ENCODE data around the gene KLF5. TPM values are rescaled to one million over a fixed set of nuclear protein-coding genes. Genes with fewer than 3 reads are reported as not detected.

The KLF5 gene
- polyA plus RNA-seq, 4 donors = 126 to 230 (median 160) TPM

GRCh38 chr13:73109288-73109899 lies 50.6 kb downstream of the KLF5 start:
- no peak overlapping the region for H3K27ac ChIP-seq (ENCODE audit: low read depth in 1 of 3, low read length in 2 of 3)
- H3K4me3 ChIP-seq (ENCODE audit: low read depth in 1 of 3, low read length in 3 of 3) = no peak overlapping the region
- no peaks in the 10 kb centered on the region for H3K27me3 ChIP-seq (ENCODE audit: control insufficient read depth in 3 of 3, insufficient read depth in 3 of 3, low read length in 3 of 3)
- DNase-seq (no peak), FAIRE-seq (no peak)
- 92 to 94% (median 92%) methylated on average over 11 of the region's 11 CpGs for WGBS, 3 donors
- no peaks in the 10 kb centered on the region for H3K9me3 ChIP-seq (ENCODE audit: control insufficient read depth in 2 of 2, insufficient read depth in 1 of 2, low read depth in 1 of 2, low read length in 1 of 2)
- no peaks in the 10 kb centered on the region for H3K4me1 ChIP-seq (ENCODE audit: control insufficient read depth in 3 of 3, insufficient read depth in 2 of 3, low read depth in 1 of 3, low read length in 2 of 3)
- H3K36me3 ChIP-seq (ENCODE audit: control insufficient read depth in 3 of 3, insufficient read depth in 2 of 3, low read depth in 1 of 3, low read length in 3 of 3) = no peaks in the 10 kb centered on the region

- no peak for DNase-seq
- Histone ChIP-seq H3K36me3 (ENCODE audit: control insufficient read depth in 3 of 3, insufficient read depth in 2 of 3, low read depth in 1 of 3, low read length in 3 of 3) (no peaks in the 10 kb centered on the region), H3K9me3 (ENCODE audit: control insufficient read depth in 2 of 2, insufficient read depth in 1 of 2, low read depth in 1 of 2, low read length in 1 of 2) (no peaks in the 10 kb centered on the region), H3K4me1 (ENCODE audit: control insufficient read depth in 3 of 3, insufficient read depth in 2 of 3, low read depth in 1 of 3, low read length in 2 of 3) (no peaks in the 10 kb centered on the region), H3K27ac (ENCODE audit: low read depth in 1 of 3, low read length in 2 of 3) (no peak overlapping the region), H3K27me3 (ENCODE audit: control insufficient read depth in 3 of 3, insufficient read depth in 3 of 3, low read length in 3 of 3) (no peaks in the 10 kb centered on the region), H3K4me3 (ENCODE audit: low read depth in 1 of 3, low read length in 3 of 3) (no peak overlapping the region)
- 79 to 92% (median 86%) methylated on average over 3 of the region's 3 CpGs for WGBS, 3 donors
- no peak for FAIRE-seq
Measured at GRCh38 chr13:73109969-73110368, 51.2 kb downstream of the KLF5 start.

- no peaks in the 10 kb centered on the region for H3K4me1 ChIP-seq (ENCODE audit: control insufficient read depth in 3 of 3, insufficient read depth in 2 of 3, low read depth in 1 of 3, low read length in 2 of 3)
- no peaks in the 10 kb centered on the region for H3K27me3 ChIP-seq (ENCODE audit: control insufficient read depth in 3 of 3, insufficient read depth in 3 of 3, low read length in 3 of 3)
- 85 to 88% (median 86%) methylated on average over 5 of the region's 5 CpGs for WGBS, 3 donors
- no peak overlapping the region for H3K27ac ChIP-seq (ENCODE audit: low read depth in 1 of 3, low read length in 2 of 3)
- DNase-seq (no peak), FAIRE-seq (no peak)
- H3K4me3 ChIP-seq (ENCODE audit: low read depth in 1 of 3, low read length in 3 of 3) = no peak overlapping the region
- H3K9me3 ChIP-seq (ENCODE audit: control insufficient read depth in 2 of 2, insufficient read depth in 1 of 2, low read depth in 1 of 2, low read length in 1 of 2) = no peaks in the 10 kb centered on the region
- H3K36me3 ChIP-seq (ENCODE audit: control insufficient read depth in 3 of 3, insufficient read depth in 2 of 3, low read depth in 1 of 3, low read length in 3 of 3) = no peaks in the 10 kb centered on the region
Measured at GRCh38 chr13:73110814-73111213, 52.0 kb downstream of the KLF5 start.

GRCh38 chr13:73111331-73111730 lies 52.5 kb downstream of the KLF5 start:
- FAIRE-seq (no peak), DNase-seq (no peak)
- Histone ChIP-seq H3K4me1 (ENCODE audit: control insufficient read depth in 3 of 3, insufficient read depth in 2 of 3, low read depth in 1 of 3, low read length in 2 of 3) (no peaks in the 10 kb centered on the region), H3K27ac (ENCODE audit: low read depth in 1 of 3, low read length in 2 of 3) (no peak overlapping the region), H3K27me3 (ENCODE audit: control insufficient read depth in 3 of 3, insufficient read depth in 3 of 3, low read length in 3 of 3) (no peaks in the 10 kb centered on the region), H3K4me3 (ENCODE audit: low read depth in 1 of 3, low read length in 3 of 3) (no peak overlapping the region), H3K9me3 (ENCODE audit: control insufficient read depth in 2 of 2, insufficient read depth in 1 of 2, low read depth in 1 of 2, low read length in 1 of 2) (no peaks in the 10 kb centered on the region), H3K36me3 (ENCODE audit: control insufficient read depth in 3 of 3, insufficient read depth in 2 of 3, low read depth in 1 of 3, low read length in 3 of 3) (no peaks in the 10 kb centered on the region)
- WGBS, 3 donors = 63 to 71% (median 65%) methylated on average over 3 of the region's 3 CpGs

- DNase-seq (no peak), FAIRE-seq (no peak)
- Histone ChIP-seq H3K27me3 (ENCODE audit: control insufficient read depth in 3 of 3, insufficient read depth in 3 of 3, low read length in 3 of 3) (no peaks in the 10 kb centered on the region), H3K9me3 (ENCODE audit: control insufficient read depth in 2 of 2, insufficient read depth in 1 of 2, low read depth in 1 of 2, low read length in 1 of 2) (no peaks in the 10 kb centered on the region), H3K4me3 (ENCODE audit: low read depth in 1 of 3, low read length in 3 of 3) (no peak overlapping the region), H3K36me3 (ENCODE audit: control insufficient read depth in 3 of 3, insufficient read depth in 2 of 3, low read depth in 1 of 3, low read length in 3 of 3) (no peaks in the 10 kb centered on the region), H3K4me1 (ENCODE audit: control insufficient read depth in 3 of 3, insufficient read depth in 2 of 3, low read depth in 1 of 3, low read length in 2 of 3) (no peaks in the 10 kb centered on the region), H3K27ac (ENCODE audit: low read depth in 1 of 3, low read length in 2 of 3) (no peak overlapping the region)
- 83 to 95% (median 94%) methylated on average over 3 of the region's 3 CpGs for WGBS, 3 donors
Measured at GRCh38 chr13:73119612-73120011, 60.8 kb downstream of the KLF5 start.

Data from small intestine (tissue), 7 donors.